Body of pancreas (tissue), 4 donors: ENCODE results near the gene HLA-DQB1.

Experiments used
- CTCF ChIP-seq, 7 experiments: fragments of 450-650 bp in 4 of 7; fragments of 200-600 bp in 3 of 7; sonication (generic) in 3 of 7; IDR thresholded peaks; one replicate each; pipeline ENCODE4 v1.5.1; 2016 to 2019; ENCODE audit warnings: antibody characterized with exemption in 7 of 7
- POLR2A ChIP-seq, 3 donors: fragments of 450-650 bp; IDR thresholded peaks; one replicate each; pipeline ENCODE4 v1.6.1; 2016; ENCODE audit warnings: antibody characterized with exemption in 3 of 3, mild to moderate bottlenecking in 2 of 3

- no peak for TF ChIP-seq CTCF (IDR thresholded peaks at IDR 0.05)
- TF ChIP-seq POLR2A (IDR thresholded peaks at IDR 0.05), result no peak
These were observed 50.4 kb downstream of the HLA-DQB1 start for GRCh38 chr6:32615885-32616532.
